ENCODE results near the gene PEX16. TPM values are rescaled to one million over a fixed set of nuclear protein-coding genes. Genes with fewer than 3 reads are reported as not detected.

The PEX16 gene
- total and polyA plus RNA-seq, 8 donors: 9.9 to 72.7 (median 40.2) TPM

GRCh38 chr11:45927684-45928413 is 10.2 kb upstream of the PEX16 start:
- no peak for DNase-seq
- WGBS, 5 donors: 88 to 94% (median 91%) methylated on average over 18 to 27 of the region's 27 CpGs
- TF ChIP-seq POLR2A (IDR thresholded peaks at IDR 0.05): no peak
- TF ChIP-seq POLR2AphosphoS5 (IDR thresholded peaks at IDR 0.05): no peak
- TF ChIP-seq, protein P1, sequence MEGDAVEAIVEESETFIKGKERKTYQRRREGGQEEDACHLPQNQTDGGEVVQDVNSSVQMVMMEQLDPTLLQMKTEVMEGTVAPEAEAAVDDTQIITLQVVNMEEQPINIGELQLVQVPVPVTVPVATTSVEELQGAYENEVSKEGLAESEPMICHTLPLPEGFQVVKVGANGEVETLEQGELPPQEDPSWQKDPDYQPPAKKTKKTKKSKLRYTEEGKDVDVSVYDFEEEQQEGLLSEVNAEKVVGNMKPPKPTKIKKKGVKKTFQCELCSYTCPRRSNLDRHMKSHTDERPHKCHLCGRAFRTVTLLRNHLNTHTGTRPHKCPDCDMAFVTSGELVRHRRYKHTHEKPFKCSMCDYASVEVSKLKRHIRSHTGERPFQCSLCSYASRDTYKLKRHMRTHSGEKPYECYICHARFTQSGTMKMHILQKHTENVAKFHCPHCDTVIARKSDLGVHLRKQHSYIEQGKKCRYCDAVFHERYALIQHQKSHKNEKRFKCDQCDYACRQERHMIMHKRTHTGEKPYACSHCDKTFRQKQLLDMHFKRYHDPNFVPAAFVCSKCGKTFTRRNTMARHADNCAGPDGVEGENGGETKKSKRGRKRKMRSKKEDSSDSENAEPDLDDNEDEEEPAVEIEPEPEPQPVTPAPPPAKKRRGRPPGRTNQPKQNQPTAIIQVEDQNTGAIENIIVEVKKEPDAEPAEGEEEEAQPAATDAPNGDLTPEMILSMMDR (IDR thresholded peaks at IDR 0.05): no peak
- TF ChIP-seq EP300 (IDR thresholded peaks at IDR 0.05): no peak

DNA sequence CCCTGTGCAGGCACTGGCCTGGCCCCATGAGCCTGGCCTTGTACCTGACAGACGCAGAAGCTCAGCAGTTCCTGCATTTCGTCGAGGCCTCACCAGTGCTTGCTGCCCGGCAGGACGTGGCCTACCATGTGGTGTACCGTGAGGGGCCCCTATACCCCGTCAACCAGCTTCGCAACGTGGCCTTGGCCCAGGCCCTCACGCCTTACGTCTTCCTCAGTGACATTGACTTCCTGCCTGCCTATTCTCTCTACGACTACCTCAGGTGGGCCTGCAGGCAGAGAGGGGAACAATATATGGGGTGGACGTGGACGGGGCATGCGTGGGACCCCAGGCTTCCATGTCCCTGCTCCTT is 9.6 kb upstream of the PEX16 start:
- peaks cover 0 to 32% (median 11%) of the 10 kb centered on the region in 3 donors for H3K27me3 ChIP-seq
- intact Hi-C loops (cut with DNase I; ENCODE audit: low total_unique reads): no loop called here
- H3K27ac ChIP-seq: no peak overlapping the region
- TF ChIP-seq POLR2A (IDR thresholded peaks at IDR 0.05) (no peak), EP300 (IDR thresholded peaks at IDR 0.05) (no peak), POLR2AphosphoS5 (IDR thresholded peaks at IDR 0.05) (no peak)
- TF ChIP-seq, protein P1 (IDR thresholded peaks at IDR 0.05): no peak
- H3K36me3 ChIP-seq: peaks cover 0 to 15% (median 13%) of the 10 kb centered on the region in 4 donors
- 67 to 77% (median 75%) methylated on average over 9 to 15 of the region's 15 CpGs for WGBS, 5 donors
- no peaks in the 10 kb centered on the region for H3K9me3 ChIP-seq
- DNase-seq: no peak
- no peak overlapping the region for H3K4me3 ChIP-seq
- peaks cover 11 to 37% (median 33%) of the 10 kb centered on the region in 4 donors for H3K4me1 ChIP-seq

More at GRCh38 chr11:45927684-45928413, 10.2 kb upstream of the PEX16 start:
- H3K4me3 ChIP-seq: no peak overlapping the region
- H3K9me3 ChIP-seq: no peaks in the 10 kb centered on the region
- intact Hi-C loops (cut with DNase I; ENCODE audit: low total_unique reads): no loop called here
- no peak overlapping the region for H3K27ac ChIP-seq
- peaks cover 6 to 32% (median 28%) of the 10 kb centered on the region in 4 donors for H3K4me1 ChIP-seq
- H3K27me3 ChIP-seq: peaks cover 0 to 27% (median 5%) of the 10 kb centered on the region in 3 donors
- H3K36me3 ChIP-seq: peaks cover 0 to 20% (median 19%) of the 10 kb centered on the region in 4 donors

- Histone ChIP-seq H3K36me3 (peaks cover 0 to 9% (median 8%) of the 10 kb centered on the region in 4 donors), H3K27ac (no peak overlapping the region), H3K9me3 (no peaks in the 10 kb centered on the region), H3K4me3 (no peak overlapping the region), H3K4me1 (peaks cover 16 to 42% (median 39%) of the 10 kb centered on the region in 4 donors), H3K27me3 (peaks cover 0 to 38% (median 17%) of the 10 kb centered on the region in 3 donors)
- 82 to 95% (median 93%) methylated on average over 8 to 12 of the region's 12 CpGs for WGBS, 5 donors
- intact Hi-C loops (cut with DNase I; ENCODE audit: low total_unique reads): no loop called here
- DNase-seq: no peak
- TF ChIP-seq, protein P1 (IDR thresholded peaks at IDR 0.05): no peak
- no peak for TF ChIP-seq POLR2A (IDR thresholded peaks at IDR 0.05)
- TF ChIP-seq POLR2AphosphoS5 (IDR thresholded peaks at IDR 0.05): no peak
- TF ChIP-seq EP300 (IDR thresholded peaks at IDR 0.05): no peak
Measured at GRCh38 chr11:45926536-45927331, 9.1 kb upstream of the PEX16 start.

DNA sequence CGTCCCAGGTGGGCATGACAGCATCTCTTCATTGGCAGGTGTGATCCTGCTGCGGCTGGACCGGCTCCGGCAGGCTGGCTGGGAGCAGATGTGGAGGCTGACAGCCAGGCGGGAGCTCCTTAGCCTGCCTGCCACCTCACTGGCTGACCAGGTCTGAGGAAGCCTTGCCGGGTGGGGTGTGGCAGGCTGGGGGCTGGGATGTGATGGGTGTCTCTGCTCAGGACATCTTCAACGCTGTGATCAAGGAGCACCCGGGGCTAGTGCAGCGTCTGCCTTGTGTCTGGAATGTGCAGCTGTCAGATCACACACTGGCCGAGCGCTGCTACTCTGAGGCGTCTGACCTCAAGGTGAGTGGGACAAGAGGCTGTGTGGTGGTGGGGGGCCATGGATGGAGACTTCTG is 8.3 kb upstream of the PEX16 start:
- DNase-seq: peak in 1 of 2 donors; percentile 7
- H3K36me3 ChIP-seq: peaks cover 0 to 2% (median under 1%) of the 10 kb centered on the region in 4 donors
- H3K4me3 ChIP-seq: no peak overlapping the region
- H3K9me3 ChIP-seq: no peaks in the 10 kb centered on the region
- peaks cover 16 to 44% (median 43%) of the 10 kb centered on the region in 4 donors for H3K4me1 ChIP-seq
- H3K27ac ChIP-seq: no peak overlapping the region
- peaks cover 0 to 44% (median 20%) of the 10 kb centered on the region in 3 donors for H3K27me3 ChIP-seq
- intact Hi-C loops (cut with DNase I; ENCODE audit: low total_unique reads): no loop called here
- WGBS, 5 donors: 73 to 84% (median 79%) methylated on average over 10 to 12 of the region's 12 CpGs
- TF ChIP-seq, protein P1 (IDR thresholded peaks at IDR 0.05): no peak
- no peak for TF ChIP-seq POLR2A (IDR thresholded peaks at IDR 0.05)
- no peak for TF ChIP-seq POLR2AphosphoS5 (IDR thresholded peaks at IDR 0.05)
- TF ChIP-seq EP300 (IDR thresholded peaks at IDR 0.05): no peak

All from stomach (tissue), 9 donors.